RWPE1 (cell line): Measurements from ENCODE around the gene CAPN5.
A peak's percentile ranks its signal among the peaks of the same experiment; 100 is the strongest.

Source experiments
- CTCF ChIA-PET: fragments of 350-600 bp; sonication (Branson Sonifier 250); formaldehyde crosslinking; extraction: SDS; loops from one replicate; lab custom pipeline; 2021; lab: Yijun Ruan, JAX
- POLR2A ChIA-PET: fragments of 400-600 bp; formaldehyde crosslinking; extraction: SDS; loops from one replicate; lab custom pipeline; 2020; ENCODE audit warnings: antibody characterized with exemption; ENCODE audit not compliant: low non-redundant PET; lab: Yijun Ruan, JAX
- DNase-seq: peaks from one replicate; pipeline ENCODE4 v3.0.0; 2012; ENCODE audit warnings: low spot score
- H3K27ac ChIP-seq: fragments of 450-650 bp; 2 replicates; pipeline ENCODE4 v1.5.1; 2017
- CTCF ChIP-seq: fragments of 450-650 bp; conservative IDR thresholded peaks from 2 replicates; pipeline ENCODE4 v1.5.1; 2017; ENCODE audit warnings: low read depth, mild to moderate bottlenecking

The CAPN5 gene

DNA sequence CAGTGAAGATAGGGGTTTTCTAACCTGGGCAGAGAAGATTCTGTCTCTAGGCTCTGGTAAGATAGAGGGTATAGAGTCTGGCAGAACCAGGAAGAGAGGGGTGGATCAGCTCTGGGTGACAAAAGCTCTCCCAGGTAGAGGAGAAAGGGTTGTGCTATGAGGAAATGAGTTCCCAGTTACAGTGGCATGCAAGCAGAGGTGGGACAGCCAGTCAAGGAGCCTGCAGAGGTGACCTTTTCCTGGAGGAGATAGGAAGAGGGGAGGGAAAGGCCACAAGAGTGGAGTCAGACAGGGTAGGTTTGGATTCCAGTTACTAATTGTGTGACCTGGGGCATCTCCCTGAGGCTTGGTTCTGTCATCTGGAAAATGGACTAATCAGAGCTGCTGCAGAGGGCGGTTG lies 3.4 kb upstream of the CAPN5 start:
- TF ChIP-seq CTCF = no peak
- H3K27ac ChIP-seq = no peak overlapping the region
- DNase-seq = no peak
- POLR2A ChIA-PET = no interaction called here
- CTCF ChIA-PET = interaction anchor here (0.6 to 2.2 kb wide), 4 partner anchors 16 to 535 kb away, joined by 3 to 11 read pairs (median 4); no protein-coding TSS in a partner anchor

- ChIA-PET CTCF (interaction anchor here (0.6 to 2.2 kb wide), 5 partner anchors 16 to 534 kb away, joined by 3 to 11 read pairs (median 3); no protein-coding TSS in a partner anchor), POLR2A (no interaction called here)
- DNase-seq = no peak
- no peak overlapping the region for H3K27ac ChIP-seq
- TF ChIP-seq CTCF = no peak
These were observed 2.9 kb upstream of the CAPN5 start for GRCh38 chr11:77063861-77064260.

GRCh38 chr11:77064648-77065217 lies 2.0 kb upstream of the CAPN5 start:
- TF ChIP-seq CTCF = no peak
- ChIA-PET CTCF (interaction anchor here (0.6 to 1.3 kb wide), 4 partner anchors 17 to 273 kb away, joined by 3 to 4 read pairs (median 3); no protein-coding TSS in a partner anchor), POLR2A (no interaction called here)
- no peak overlapping the region for H3K27ac ChIP-seq
- DNase-seq = no peak

DNA sequence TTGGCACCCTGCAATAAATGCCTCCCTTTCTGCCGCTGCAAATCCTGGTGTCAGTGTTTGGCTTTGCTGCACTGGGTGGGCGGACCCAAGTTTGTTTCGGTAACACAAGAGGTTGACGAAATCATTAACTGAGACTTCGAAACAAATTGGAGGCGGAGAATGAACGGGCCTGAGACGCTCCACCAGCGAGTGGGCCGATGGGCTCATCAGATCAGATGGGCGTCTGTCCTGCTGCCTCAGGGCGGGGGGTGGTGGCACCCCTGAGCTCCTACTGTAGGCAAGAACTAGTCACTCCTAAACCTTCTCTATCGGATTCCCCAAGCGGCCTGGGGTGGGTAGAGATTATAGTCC lies 918 bp upstream of the CAPN5 start:
- POLR2A ChIA-PET = no interaction called here
- H3K27ac ChIP-seq = peak overlapping the region; percentile 64
- CTCF ChIA-PET = interaction anchor here (0.6 to 1.4 kb wide), 2 partner anchors 19 to 25 kb away, joined by 4 read pairs; no protein-coding TSS in a partner anchor
- no peak for TF ChIP-seq CTCF
- DNase-seq = no peak

GRCh38 chr11:77067861-77068443 lies 1.2 kb downstream of the CAPN5 start:
- POLR2A ChIA-PET = no interaction called here
- H3K27ac ChIP-seq = no peak overlapping the region
- CTCF ChIA-PET = interaction anchor here (1.7 kb wide), 1 partner anchor 24 kb away, joined by 6 read pairs; no protein-coding TSS in a partner anchor
- TF ChIP-seq CTCF = no peak
- no peak for DNase-seq

DNA sequence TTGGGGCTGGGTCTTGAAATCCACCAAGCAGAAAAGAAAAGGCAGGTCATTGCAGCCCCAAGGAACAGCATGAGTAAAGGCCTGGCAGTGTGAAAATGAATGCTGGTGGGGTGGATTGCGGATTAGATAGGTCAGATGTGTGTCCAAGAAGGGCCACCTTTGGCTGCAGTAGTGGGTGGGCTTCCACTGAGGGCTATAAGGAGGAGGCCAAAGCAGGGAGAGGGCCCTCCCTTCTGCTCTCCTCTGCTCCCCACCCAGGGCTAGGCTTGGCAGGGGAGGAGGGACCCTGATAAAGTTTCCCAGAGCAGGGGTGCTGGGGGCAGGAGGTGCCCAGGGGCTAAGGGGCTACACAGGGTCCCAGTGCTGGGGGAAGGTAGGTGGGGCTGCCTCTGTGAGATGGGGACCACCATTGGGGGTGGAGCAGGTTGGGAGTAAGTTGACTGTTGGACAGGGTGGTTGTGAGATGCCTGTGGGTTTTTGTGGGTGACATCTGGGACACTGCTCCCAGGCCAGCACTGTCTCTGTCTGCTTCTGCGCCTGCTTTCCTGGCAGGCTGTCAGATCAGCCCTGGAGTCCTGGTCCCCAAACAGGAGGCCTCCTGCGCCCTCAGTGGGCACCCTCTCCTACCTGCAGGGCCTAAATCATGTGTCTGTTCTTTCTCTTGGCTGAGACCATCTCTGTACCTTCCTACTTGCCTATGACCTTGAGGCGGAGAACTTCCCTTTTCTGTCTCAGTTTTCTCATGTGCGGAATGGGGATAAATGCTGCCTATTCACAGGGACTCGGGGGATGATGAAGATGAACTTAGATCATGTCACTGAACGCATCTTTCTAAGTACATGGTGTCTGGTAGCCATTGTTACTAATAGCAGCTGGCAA lies 1.9 kb downstream of the CAPN5 start:
- no peak for TF ChIP-seq CTCF
- ChIA-PET CTCF (interaction anchor here (1.7 kb wide), 1 partner anchor 23 kb away, joined by 6 read pairs; no protein-coding TSS in a partner anchor), POLR2A (no interaction called here)
- no peak for DNase-seq
- H3K27ac ChIP-seq = no peak overlapping the region
